HG03571 (cell line): ENCODE measurements around the gene JARID2.

Experiments
- ATAC-seq: cut with Tn5 transposase; IDR thresholded peaks from one replicate; pipeline ENCODE4 v1.9.1; 2021; ENCODE audit not compliant: unreplicated experiment

Gene JARID2

GRCh38 chr6:15513131-15513771 is 267.4 kb downstream of the JARID2 start:
- ATAC-seq, result no peak

GRCh38 chr6:15513801-15514711 is 268.2 kb downstream of the JARID2 start:
- no peak for ATAC-seq

- ATAC-seq, result no peak
Measured at GRCh38 chr6:15515226-15515625, 269.4 kb downstream of the JARID2 start.

GRCh38 chr6:15515660-15516375 is 269.9 kb downstream of the JARID2 start:
- ATAC-seq, result no peak

- no peak for ATAC-seq
Measured at GRCh38 chr6:15516378-15516777, 270.5 kb downstream of the JARID2 start.

- no peak for ATAC-seq
Measured at GRCh38 chr6:15516923-15517560, 271.2 kb downstream of the JARID2 start.

GRCh38 chr6:15517600-15517999 is 271.7 kb downstream of the JARID2 start:
- no peak for ATAC-seq

- no peak for ATAC-seq
Measured at GRCh38 chr6:15518057-15518456, 272.2 kb downstream of the JARID2 start.

GRCh38 chr6:15518878-15519277 is 273.0 kb downstream of the JARID2 start:
- ATAC-seq, result no peak

- ATAC-seq, result no peak
Measured at GRCh38 chr6:15519681-15520080, 273.8 kb downstream of the JARID2 start.

GRCh38 chr6:15520626-15521203 is 274.8 kb downstream of the JARID2 start:
- no peak for ATAC-seq

GRCh38 chr6:15521582-15521981 is 275.7 kb downstream of the JARID2 start:
- no peak for ATAC-seq

GRCh38 chr6:15522026-15522425 is 276.2 kb downstream of the JARID2 start:
- no peak for ATAC-seq

GRCh38 chr6:15522427-15522826 is 276.6 kb downstream of the JARID2 start:
- no peak for ATAC-seq

- no peak for ATAC-seq
Measured at GRCh38 chr6:15522856-15523529, 277.1 kb downstream of the JARID2 start.

GRCh38 chr6:15523679-15524630 is 278.1 kb downstream of the JARID2 start:
- ATAC-seq, result no peak

- no peak for ATAC-seq
Measured at GRCh38 chr6:15524861-15525401, 279.1 kb downstream of the JARID2 start.

GRCh38 chr6:15526212-15526701 is 280.4 kb downstream of the JARID2 start:
- no peak for ATAC-seq
